ENCODE results near the gene TRABD.
"Not testable (repeated sequence)": the region's sequence is repeated elsewhere in the genome, so short reads cannot be mapped to it uniquely, and the experiment has no call there.

TRABD gene

GRCh38 chr22:50201191-50202129 is 15.7 kb downstream of the TRABD start:
- DNase-seq (ENCODE audit: low read depth in 2 of 3, low spot score in 1 of 3): no peak

- DNase-seq (ENCODE audit: low read depth in 2 of 3, low spot score in 1 of 3): no peak
Measured at GRCh38 chr22:50202130-50202666, 16.5 kb downstream of the TRABD start.

DNA sequence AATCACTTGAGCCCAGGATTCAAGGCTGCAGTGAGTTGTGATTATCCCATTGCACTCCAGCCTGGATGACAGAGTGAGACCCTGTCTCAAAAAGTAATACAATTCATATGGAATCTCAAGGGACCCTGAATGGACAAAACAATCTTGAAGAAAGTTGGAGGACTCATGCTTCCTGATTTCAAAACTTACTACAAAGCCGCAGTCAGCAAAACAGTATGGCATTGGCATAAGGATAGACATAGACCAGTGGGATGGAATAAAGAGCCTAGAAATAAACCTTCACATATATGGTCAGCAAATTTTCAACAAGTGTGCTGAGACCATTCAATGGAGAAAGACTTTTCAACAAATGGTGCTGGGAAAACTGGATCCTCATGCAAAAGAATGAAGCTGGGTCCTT is 17.6 kb downstream of the TRABD start:
- DNase-seq (ENCODE audit: low read depth in 2 of 3, low spot score in 1 of 3): no peak

DNA sequence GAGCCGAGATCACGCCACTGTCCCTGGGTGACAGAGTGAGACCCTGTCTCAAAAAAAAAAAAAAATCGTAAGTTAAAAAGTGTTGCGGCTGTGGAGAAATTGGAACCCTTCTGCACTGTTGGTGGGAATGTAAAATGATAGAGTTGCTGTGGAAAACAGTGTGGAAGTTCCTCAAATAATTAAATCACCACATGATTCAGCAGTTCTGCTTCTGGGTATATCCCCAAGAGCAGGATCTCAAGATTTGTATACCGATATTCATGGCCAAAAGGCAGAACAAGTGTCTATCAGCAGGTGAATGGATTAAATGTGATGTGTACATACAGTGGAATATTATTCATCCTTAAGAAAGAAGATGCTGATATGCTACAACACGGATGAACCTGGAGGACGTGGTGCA is 18.9 kb downstream of the TRABD start:
- DNase-seq (ENCODE audit: low read depth in 2 of 3, low spot score in 1 of 3): no peak

GRCh38 chr22:50204998-50205397 is 19.3 kb downstream of the TRABD start:
- DNase-seq (ENCODE audit: low read depth in 2 of 3, low spot score in 1 of 3): not testable (repeated sequence)

GRCh38 chr22:50205781-50206569 is 20.3 kb downstream of the TRABD start:
- DNase-seq (ENCODE audit: low read depth in 2 of 3, low spot score in 1 of 3): no peak

GRCh38 chr22:50206599-50206998 is 20.9 kb downstream of the TRABD start:
- DNase-seq (ENCODE audit: low read depth in 2 of 3, low spot score in 1 of 3): no peak

DNA sequence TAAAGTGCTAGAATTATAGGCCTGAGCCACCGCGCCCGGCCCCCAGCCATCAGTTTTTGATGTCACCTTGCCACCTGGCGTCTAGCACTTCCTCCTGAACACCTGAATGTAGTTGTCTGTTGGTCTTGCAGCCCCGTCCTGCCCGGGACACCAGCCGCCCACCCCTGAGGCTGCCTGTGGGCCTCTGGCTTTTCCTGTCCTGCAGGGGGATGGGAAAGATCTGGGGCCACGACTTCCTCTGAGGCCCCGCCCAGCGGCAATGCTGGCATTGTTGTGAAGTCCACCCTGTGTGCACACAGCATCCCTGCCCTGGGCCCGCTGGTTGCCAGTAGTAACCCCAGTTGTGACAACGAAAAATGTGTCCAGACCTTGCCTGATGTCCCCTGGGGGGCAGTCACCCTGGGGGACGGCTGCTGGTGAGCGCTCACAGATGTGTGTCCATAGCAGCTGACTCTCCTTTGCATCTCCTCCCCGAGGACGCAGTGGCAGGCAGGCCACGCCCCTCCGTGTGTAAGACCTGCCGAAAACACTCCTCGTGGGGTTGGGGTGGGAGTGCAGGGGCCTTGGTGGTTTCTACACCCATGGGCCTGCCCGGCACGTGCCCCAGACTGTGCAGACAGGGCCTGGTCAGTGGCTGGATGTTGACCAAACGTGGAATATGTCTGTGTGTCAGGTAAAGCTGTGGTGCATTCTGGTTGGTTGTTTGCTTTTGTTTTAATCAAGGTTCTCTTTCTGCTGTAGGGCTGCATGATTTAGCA is 21.8 kb downstream of the TRABD start:
- no peak for DNase-seq (ENCODE audit: low read depth in 2 of 3, low spot score in 1 of 3)

DNA sequence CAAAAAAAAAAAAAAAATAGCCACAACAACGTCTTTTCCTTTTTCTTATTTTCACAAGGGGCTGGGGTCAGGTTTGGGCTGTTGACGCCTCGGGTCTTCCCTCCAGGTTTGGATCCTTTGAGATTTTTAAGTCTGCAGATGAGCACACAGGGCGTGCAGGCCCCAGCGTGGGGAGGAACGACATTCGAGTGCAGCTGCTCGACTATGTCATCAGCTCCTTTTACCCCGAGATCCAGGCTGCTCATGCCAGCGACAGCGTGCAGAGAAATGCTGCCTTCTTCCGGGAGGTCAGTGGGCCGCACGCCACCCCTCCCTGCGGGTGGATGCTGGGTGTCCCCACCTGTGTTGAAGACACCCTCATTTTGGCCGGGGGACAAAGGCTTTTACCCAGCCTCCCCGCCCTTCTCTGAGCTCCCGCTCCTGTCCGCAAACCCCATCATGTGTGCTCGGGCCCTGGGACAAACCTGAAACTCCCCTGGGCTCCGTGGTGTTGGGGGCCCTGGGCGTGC is 22.8 kb downstream of the TRABD start:
- no peak for DNase-seq (ENCODE audit: low read depth in 2 of 3, low spot score in 1 of 3)

GRCh38 chr22:50208939-50209892 is 23.5 kb downstream of the TRABD start:
- no peak for DNase-seq (ENCODE audit: low read depth in 2 of 3, low spot score in 1 of 3)

DNA sequence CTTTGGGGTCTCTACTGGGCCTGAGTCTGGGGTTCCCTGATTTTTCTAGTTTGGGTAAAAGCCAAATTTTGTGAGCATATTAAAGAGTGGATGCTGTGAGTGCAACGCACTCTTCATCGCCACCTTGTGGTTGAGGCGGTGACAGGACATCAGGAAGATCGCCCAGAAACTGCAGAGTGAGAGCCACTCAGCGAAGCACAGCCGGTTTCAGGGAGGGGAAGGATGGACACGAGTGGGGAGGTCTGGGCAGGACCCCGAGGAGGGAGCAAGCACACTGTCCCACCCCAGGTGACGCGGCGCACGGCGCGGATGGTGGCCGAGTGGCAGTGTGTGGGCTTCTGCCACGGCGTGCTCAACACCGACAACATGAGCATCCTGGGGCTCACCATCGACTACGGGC is 24.2 kb downstream of the TRABD start:
- peak; percentile 37 to 61 (median 60) for DNase-seq (ENCODE audit: low read depth in 2 of 3, low spot score in 1 of 3)

DNA sequence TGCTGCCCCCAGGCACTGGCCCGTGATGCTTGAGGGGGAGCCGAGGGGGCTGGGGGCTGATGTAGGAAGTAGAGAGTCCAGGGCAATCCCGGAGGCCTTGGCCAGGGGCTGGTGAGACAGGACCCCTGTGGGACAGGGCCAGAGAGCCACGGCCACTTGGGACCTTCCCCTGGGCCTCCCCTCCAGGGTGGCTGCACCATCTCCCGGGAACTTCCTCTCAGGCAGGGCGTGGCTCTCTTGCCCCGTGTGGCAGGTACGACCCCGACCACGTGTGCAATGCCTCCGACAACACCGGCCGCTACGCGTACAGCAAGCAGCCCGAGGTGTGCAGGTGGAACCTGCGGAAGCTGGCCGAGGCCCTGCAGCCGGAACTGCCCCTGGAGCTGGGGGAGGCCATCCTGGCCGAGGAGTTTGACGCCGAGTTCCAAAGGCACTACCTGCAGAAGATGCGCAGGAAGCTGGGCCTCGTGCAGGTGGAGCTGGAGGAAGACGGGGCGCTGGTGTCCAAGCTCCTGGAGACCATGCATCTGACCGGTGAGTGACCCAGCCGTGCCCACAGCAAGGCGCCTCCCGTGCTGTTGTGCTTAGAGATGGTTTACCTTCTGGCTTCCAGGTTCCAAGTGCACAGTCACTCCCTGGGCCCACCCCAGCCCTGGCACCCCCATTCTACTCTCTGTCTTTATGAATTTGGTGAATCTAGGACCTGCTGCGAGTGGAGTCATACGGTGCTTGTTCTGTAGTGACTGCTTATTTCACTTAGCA is 24.8 kb downstream of the TRABD start:
- no peak for DNase-seq (ENCODE audit: low read depth in 2 of 3, low spot score in 1 of 3)

DNA sequence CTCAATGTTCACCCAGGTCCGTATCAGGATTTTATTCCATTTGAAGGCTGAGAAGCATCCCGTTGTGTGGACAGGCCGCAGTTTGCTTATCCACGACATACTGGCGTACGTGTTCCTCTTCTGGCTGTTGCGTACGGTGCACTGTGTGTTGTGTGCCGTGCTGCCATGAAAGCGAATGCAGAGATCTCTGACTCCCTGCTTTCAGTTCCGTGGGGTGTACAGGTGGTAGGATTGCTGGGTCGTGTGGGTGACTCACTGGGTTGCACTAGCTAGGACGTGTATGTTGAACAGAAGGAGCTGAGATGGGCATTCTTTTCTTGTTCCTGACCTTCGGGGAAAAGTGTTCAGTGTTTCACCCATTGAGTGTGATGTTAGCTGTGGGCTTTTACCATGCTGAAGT is 25.4 kb downstream of the TRABD start:
- no peak for DNase-seq (ENCODE audit: low read depth in 2 of 3, low spot score in 1 of 3)

GRCh38 chr22:50213263-50213662 is 27.6 kb downstream of the TRABD start:
- DNase-seq (ENCODE audit: low read depth in 2 of 3, low spot score in 1 of 3): no peak

- no peak for DNase-seq (ENCODE audit: low read depth in 2 of 3, low spot score in 1 of 3)
Measured at GRCh38 chr22:50215297-50216054, 29.8 kb downstream of the TRABD start.

DNA sequence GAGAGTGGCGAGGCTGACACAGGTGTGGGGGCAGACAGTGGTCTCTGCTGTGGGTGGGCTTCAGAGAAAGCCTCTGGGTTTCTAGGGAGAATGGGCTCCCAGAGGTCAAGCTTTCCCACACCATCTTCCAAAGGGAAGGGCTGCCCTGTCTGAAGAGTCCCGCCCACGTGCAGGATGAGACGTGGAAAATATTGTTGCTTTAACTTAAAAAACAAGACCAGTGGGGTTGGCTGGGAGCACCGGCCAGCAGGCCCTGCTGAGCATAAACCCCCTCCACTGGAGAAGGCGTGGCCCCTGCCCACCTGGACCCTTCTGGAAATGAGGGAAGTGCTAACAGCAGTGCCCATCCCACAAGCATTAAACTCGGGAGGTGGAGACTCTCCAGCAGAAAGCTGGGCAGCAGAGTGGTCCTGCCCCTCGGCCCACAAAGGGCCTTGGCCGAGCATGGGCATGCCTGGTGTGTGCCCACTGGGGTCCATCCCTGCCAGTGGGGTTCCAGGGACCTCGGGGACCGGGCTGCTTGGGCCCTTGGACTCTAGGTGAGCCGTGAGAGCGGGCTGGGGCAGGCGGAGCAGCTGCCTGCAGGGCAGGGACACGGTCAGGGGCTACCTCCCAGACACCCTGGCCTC is 30.5 kb downstream of the TRABD start:
- no peak for DNase-seq (ENCODE audit: low read depth in 2 of 3, low spot score in 1 of 3)

DNA sequence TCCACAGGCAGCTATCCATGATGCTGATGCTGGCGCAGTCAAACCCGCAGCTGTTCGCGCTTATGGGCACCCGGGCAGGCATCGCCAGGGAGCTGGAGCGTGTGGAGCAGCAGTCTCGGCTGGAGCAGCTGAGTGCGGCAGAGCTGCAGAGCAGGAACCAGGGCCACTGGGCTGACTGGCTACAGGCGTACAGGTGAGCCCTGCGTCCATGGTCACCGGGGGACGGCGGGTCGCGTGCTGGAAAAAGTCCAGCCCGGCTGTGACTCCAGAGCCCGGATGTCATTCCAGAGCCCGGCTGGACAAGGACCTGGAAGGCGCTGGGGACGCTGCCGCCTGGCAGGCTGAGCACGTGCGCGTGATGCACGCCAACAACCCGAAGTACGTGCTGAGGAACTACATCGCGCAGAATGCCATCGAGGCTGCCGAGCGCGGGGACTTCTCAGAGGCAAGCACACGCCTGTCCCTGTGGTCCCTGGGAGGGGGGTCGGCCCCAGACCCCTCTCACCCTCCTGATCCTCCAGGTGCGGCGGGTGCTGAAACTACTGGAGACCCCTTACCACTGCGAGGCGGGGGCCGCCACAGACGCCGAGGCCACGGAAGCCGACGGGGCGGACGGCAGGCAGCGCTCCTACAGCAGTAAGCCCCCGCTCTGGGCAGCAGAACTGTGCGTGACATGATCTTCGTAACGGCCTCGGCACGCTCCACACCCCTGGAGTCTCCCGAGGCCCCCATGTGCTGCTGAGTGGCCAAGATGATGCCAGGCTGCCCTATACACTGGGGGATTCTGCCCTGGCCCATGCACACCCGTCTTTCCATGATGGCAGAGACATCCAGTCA is 31.2 kb downstream of the TRABD start:
- no peak for DNase-seq (ENCODE audit: low read depth in 2 of 3, low spot score in 1 of 3)

Data from stimulated activated CD4-positive, alpha-beta T cell treated with anti-CD3 and anti-CD28 coated beads, Interleukin-12 subunit alpha, Interleukin-12 subunit beta, amount 100 ng/mL, for 48 hours (primary cell).